HG02938 (cell line): ENCODE results near the gene HDDC3.
"Not testable (repeated sequence)": the region's sequence is repeated elsewhere in the genome, so short reads cannot be mapped to it uniquely, and the experiment has no call there.

Source experiments
- ATAC-seq: cut with Tn5 transposase; IDR thresholded peaks from one replicate; pipeline ENCODE4 v1.9.1; 2021; ENCODE audit warnings: mild to moderate bottlenecking, moderate library complexity; ENCODE audit not compliant: unreplicated experiment

The HDDC3 gene

GRCh38 chr15:90933301-90933700 is 952 bp upstream of the HDDC3 start:
- no peak for ATAC-seq

GRCh38 chr15:90932660-90932991 is 277 bp upstream of the HDDC3 start:
- ATAC-seq: no peak

- no peak for ATAC-seq
Observed at GRCh38 chr15:90931575-90931827, 848 bp downstream of the HDDC3 start.

GRCh38 chr15:90930861-90931574 is 1.3 kb downstream of the HDDC3 start:
- ATAC-seq: no peak

- no peak for ATAC-seq
Observed at GRCh38 chr15:90929246-90930019, 2.9 kb downstream of the HDDC3 start.

GRCh38 chr15:90928106-90928505 is 4.2 kb downstream of the HDDC3 start:
- ATAC-seq: not testable (repeated sequence)

- ATAC-seq: not testable (repeated sequence)
Observed at GRCh38 chr15:90926766-90927165, 5.6 kb downstream of the HDDC3 start.

GRCh38 chr15:90924375-90924774 is 8.0 kb downstream of the HDDC3 start:
- ATAC-seq: no peak

- ATAC-seq: peak; percentile 93
Observed at GRCh38 chr15:90922712-90923322, 9.5 kb downstream of the HDDC3 start.

- no peak for ATAC-seq
Observed at GRCh38 chr15:90921887-90922286, 10.5 kb downstream of the HDDC3 start.

- ATAC-seq: no peak
Observed at GRCh38 chr15:90918835-90919234, 13.5 kb downstream of the HDDC3 start.

GRCh38 chr15:90918034-90918788 is 14.1 kb downstream of the HDDC3 start:
- no peak for ATAC-seq

GRCh38 chr15:90917569-90917968 is 14.8 kb downstream of the HDDC3 start:
- no peak for ATAC-seq

GRCh38 chr15:90916461-90916860 is 15.9 kb downstream of the HDDC3 start:
- ATAC-seq: no peak

- ATAC-seq: no peak
Observed at GRCh38 chr15:90915808-90916440, 16.4 kb downstream of the HDDC3 start.

- ATAC-seq: no peak
Observed at GRCh38 chr15:90915216-90915807, 17.0 kb downstream of the HDDC3 start.

GRCh38 chr15:90914305-90915080 is 17.9 kb downstream of the HDDC3 start:
- no peak for ATAC-seq

- ATAC-seq: no peak
Observed at GRCh38 chr15:90913398-90913944, 18.9 kb downstream of the HDDC3 start.

- ATAC-seq: no peak
Observed at GRCh38 chr15:90912770-90913075, 19.6 kb downstream of the HDDC3 start.
